ENCODE results near the gene DALRD3. TPM values are rescaled to one million over a fixed set of nuclear protein-coding genes. Genes with fewer than 3 reads are reported as not detected.

DALRD3 gene
- polyA plus RNA-seq, 1 of the 3 experiments (the other 2 are of a cell fraction) = 82.7 TPM

DNA sequence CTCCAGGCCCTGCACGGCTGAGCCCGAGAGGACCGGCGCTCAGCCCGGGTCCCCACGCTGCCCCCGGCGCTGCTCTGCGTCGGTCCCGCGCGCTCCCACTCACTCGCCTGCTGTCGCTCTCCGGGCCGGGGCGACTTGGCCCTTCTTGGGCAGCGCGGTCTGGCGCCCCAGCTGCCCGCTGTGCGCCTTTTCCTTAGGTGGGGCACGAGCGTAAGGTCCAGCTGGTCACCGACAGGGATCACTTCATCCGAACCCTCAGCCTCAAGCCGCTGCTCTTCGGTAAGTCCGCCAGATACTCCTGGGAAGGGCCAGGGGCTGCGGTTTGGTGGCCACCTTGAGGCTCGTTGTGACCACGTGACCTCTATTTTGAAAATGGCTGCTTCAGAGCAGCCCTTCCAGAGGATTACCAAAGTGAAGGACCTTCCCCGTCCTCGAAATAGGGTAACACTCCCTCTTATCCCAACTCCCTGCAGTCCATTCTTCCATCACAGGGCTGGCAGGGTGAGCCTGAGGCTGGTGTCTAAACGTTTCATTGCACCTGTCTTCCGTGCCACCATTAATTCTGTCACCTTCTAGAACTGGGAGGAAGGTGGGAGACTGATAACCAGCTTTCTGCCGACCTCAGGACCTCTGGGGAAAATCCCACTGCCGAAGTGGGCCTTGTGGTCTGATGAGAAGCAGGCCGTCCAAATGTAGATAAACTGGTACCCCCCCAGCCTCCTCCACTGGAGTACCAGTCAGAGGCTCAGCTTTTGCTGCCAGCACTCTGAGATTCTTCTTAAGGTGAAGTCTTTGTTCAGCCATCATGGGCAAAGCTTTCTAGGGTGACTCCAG, 27.5 kb downstream of the DALRD3 start:
- Histone ChIP-seq H3K79me2 (ENCODE audit: insufficient read depth) (peaks cover 19% of the 10 kb centered on the region), H3K4me1 (ENCODE audit: control insufficient read depth in 1 of 2, insufficient read depth in 2 of 2, low read depth in 1 of 2, low read length in 1 of 2) (peaks cover 0 to 2% of the 10 kb centered on the region in 2 experiments; a peak in 1 of 4 replicates), H3K27ac (ENCODE audit: low read depth in 2 of 2, low read length in 1 of 2) (no peak overlapping the region), H3F3A (replicated peaks; ENCODE audit: insufficient read depth) (peaks cover 11% of the 10 kb centered on the region), H3K9me3 (no peaks in the 10 kb centered on the region), H4K20me1 (ENCODE audit: insufficient read depth) (no peaks in the 10 kb centered on the region), H3K36me3 (replicated peaks in 1 of 2; ENCODE audit: control insufficient read depth in 1 of 2, insufficient read depth in 2 of 2, low read length in 1 of 2) (peaks cover 0 to under 1% of the 10 kb centered on the region in 2 experiments), H3K9me2 (no peaks in the 10 kb centered on the region), H3K4me2 (peak overlapping the region; percentile 71), H3K9ac (no peak overlapping the region), H3K27me3 (ENCODE audit: insufficient read depth) (no peaks in the 10 kb centered on the region), H2AFZ (ENCODE audit: low read depth) (no peak overlapping the region), H3K4me3 (ENCODE audit: low read depth in 2 of 2, low read length in 1 of 2) (peak overlapping the region; percentile 35 to 63; a peak in 3 of 4 replicates)
- CTCF ChIA-PET = interaction anchor here (0.8 to 7.3 kb wide), 4 partner anchors 27 to 960 kb away, joined by 3 to 114 read pairs (median 3); partner anchors contain the start of genes DALRD3 and NDUFAF3
- TF ChIP-seq RXRA (IDR thresholded peaks at IDR 0.05; ENCODE audit: borderline replicate concordance, low read depth) (no peak), FOSL2 (IDR thresholded peaks at IDR 0.05; ENCODE audit: borderline replicate concordance, low read depth) (no peak), MXI1 (IDR thresholded peaks at IDR 0.05; ENCODE audit: low read depth, low read length) (no peak)
- POLR2A ChIA-PET = interaction anchor here (0.7 to 0.8 kb wide), 2 partner anchors 23 to 30 kb away, joined by 3 read pairs; no protein-coding TSS in a partner anchor
- DNase-seq = no peak
- WGBS (ENCODE audit: low lambda C conversion rate) = 78% methylated on average over 38 of the region's 40 CpGs

GRCh38 chr3:48989796-48990635, 28.4 kb downstream of the DALRD3 start, which contains the start of gene P4HTM:
Gene P4HTM, plus strand, starts transcription at chr3:48990241. Its CDS starts 16 bp downstream, at chr3:48990257.
- Histone ChIP-seq H2AFZ (ENCODE audit: low read depth) (peak within 1 kb of the TSS; percentile 70; the same call in 1 of the 2 replicates), H3K27me3 (ENCODE audit: insufficient read depth) (no peaks in the 10 kb centered on the region), H3K9me3 (no peaks in the 10 kb centered on the region), H3F3A (replicated peaks; ENCODE audit: insufficient read depth) (peaks cover 11% of the 10 kb centered on the region), H3K79me2 (ENCODE audit: insufficient read depth) (peaks cover 18% of the 10 kb centered on the region), H3K9ac (peak within 1 kb of the TSS; percentile 73), H3K9me2 (no peaks in the 10 kb centered on the region), H3K36me3 (replicated peaks in 1 of 2; ENCODE audit: control insufficient read depth in 1 of 2, insufficient read depth in 2 of 2, low read length in 1 of 2) (peaks cover 0 to 5% of the 10 kb centered on the region in 2 experiments), H3K27ac (ENCODE audit: low read depth in 2 of 2, low read length in 1 of 2) (peak within 1 kb of the TSS; percentile 12 to 88; a peak in 3 of 4 replicates), H4K20me1 (ENCODE audit: insufficient read depth) (no peaks in the 10 kb centered on the region), H3K4me2 (peak within 1 kb of the TSS; percentile 71), H3K4me3 (ENCODE audit: low read depth in 2 of 2, low read length in 1 of 2) (peak within 1 kb of the TSS; percentile 35 to 63; a peak in 3 of 4 replicates), H3K4me1 (ENCODE audit: control insufficient read depth in 1 of 2, insufficient read depth in 2 of 2, low read depth in 1 of 2, low read length in 1 of 2) (peaks cover 0 to 2% of the 10 kb centered on the region in 2 experiments; a peak in 1 of 4 replicates)
- CTCF ChIA-PET = interaction anchor here (0.6 to 7.3 kb wide), 3 partner anchors 18 to 45 kb away, joined by 3 to 114 read pairs (median 9); partner anchors contain the start of genes DALRD3, NDUFAF3 and WDR6
- POLR2A ChIA-PET = interaction anchor here (1.3 kb wide), 1 partner anchor 39 kb away, joined by 4 read pairs; the partner anchor contains the start of gene IMPDH2
- DNase-seq = no peak
- WGBS (ENCODE audit: low lambda C conversion rate) = 61% methylated on average over 28 of the region's 91 CpGs
- no peak for TF ChIP-seq FOXJ3 (CRISPR knock-in tag; IDR thresholded peaks at IDR 0.05)
- TF ChIP-seq EZH2phosphoT487 (IDR thresholded peaks at IDR 0.05; ENCODE audit: borderline replicate concordance, low read depth) = no peak
- no peak for TF ChIP-seq RFX5 (IDR thresholded peaks at IDR 0.05; ENCODE audit: low read length)
- TF ChIP-seq RAD21 (IDR thresholded peaks at IDR 0.05; ENCODE audit: low read length) = no peak
- no peak for TF ChIP-seq RCOR1 (IDR thresholded peaks at IDR 0.05; ENCODE audit: low read length)
- no peak for TF ChIP-seq TCF12 (IDR thresholded peaks at IDR 0.05)
- TF ChIP-seq, protein P1, sequence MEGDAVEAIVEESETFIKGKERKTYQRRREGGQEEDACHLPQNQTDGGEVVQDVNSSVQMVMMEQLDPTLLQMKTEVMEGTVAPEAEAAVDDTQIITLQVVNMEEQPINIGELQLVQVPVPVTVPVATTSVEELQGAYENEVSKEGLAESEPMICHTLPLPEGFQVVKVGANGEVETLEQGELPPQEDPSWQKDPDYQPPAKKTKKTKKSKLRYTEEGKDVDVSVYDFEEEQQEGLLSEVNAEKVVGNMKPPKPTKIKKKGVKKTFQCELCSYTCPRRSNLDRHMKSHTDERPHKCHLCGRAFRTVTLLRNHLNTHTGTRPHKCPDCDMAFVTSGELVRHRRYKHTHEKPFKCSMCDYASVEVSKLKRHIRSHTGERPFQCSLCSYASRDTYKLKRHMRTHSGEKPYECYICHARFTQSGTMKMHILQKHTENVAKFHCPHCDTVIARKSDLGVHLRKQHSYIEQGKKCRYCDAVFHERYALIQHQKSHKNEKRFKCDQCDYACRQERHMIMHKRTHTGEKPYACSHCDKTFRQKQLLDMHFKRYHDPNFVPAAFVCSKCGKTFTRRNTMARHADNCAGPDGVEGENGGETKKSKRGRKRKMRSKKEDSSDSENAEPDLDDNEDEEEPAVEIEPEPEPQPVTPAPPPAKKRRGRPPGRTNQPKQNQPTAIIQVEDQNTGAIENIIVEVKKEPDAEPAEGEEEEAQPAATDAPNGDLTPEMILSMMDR (IDR thresholded peaks at IDR 0.05) = peak; percentile 34
- TF ChIP-seq, protein P2, sequence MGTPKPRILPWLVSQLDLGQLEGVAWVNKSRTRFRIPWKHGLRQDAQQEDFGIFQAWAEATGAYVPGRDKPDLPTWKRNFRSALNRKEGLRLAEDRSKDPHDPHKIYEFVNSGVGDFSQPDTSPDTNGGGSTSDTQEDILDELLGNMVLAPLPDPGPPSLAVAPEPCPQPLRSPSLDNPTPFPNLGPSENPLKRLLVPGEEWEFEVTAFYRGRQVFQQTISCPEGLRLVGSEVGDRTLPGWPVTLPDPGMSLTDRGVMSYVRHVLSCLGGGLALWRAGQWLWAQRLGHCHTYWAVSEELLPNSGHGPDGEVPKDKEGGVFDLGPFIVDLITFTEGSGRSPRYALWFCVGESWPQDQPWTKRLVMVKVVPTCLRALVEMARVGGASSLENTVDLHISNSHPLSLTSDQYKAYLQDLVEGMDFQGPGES (IDR thresholded peaks at IDR 0.05; ENCODE audit: low read depth, low read length) = no peak
- no peak for TF ChIP-seq ZBTB33 (IDR thresholded peaks at IDR 0.05; ENCODE audit: borderline replicate concordance, low read depth)
- TF ChIP-seq, protein P3, sequence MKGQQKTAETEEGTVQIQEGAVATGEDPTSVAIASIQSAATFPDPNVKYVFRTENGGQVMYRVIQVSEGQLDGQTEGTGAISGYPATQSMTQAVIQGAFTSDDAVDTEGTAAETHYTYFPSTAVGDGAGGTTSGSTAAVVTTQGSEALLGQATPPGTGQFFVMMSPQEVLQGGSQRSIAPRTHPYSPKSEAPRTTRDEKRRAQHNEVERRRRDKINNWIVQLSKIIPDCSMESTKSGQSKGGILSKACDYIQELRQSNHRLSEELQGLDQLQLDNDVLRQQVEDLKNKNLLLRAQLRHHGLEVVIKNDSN (IDR thresholded peaks at IDR 0.05; ENCODE audit: borderline replicate concordance, low read depth) = no peak
- peak; percentile 48; the same call in 1 of the 2 replicates for TF ChIP-seq TAF1 (IDR thresholded peaks at IDR 0.05; ENCODE audit: borderline replicate concordance, low read depth, low read length)
- TF ChIP-seq, protein P4, sequence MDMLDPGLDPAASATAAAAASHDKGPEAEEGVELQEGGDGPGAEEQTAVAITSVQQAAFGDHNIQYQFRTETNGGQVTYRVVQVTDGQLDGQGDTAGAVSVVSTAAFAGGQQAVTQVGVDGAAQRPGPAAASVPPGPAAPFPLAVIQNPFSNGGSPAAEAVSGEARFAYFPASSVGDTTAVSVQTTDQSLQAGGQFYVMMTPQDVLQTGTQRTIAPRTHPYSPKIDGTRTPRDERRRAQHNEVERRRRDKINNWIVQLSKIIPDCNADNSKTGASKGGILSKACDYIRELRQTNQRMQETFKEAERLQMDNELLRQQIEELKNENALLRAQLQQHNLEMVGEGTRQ (IDR thresholded peaks at IDR 0.05; ENCODE audit: borderline replicate concordance, low read depth, low read length) = no peak
- TF ChIP-seq FOSL2 (IDR thresholded peaks at IDR 0.05; ENCODE audit: borderline replicate concordance, low read depth) = peak; percentile 77; the same call in 1 of the 2 replicates

All from SK-N-SH (cell line).